T-cell (primary cell): ENCODE results near the gene NXT1. TPM values are rescaled to one million over a fixed set of nuclear protein-coding genes. Genes with fewer than 3 reads are reported as not detected.

Experiments
- ATAC-seq, 4 experiments: fragments of 200-7000 bp in 3 of 4; fragments of 150-1000 bp in 1 of 4; cut with Tn5 transposase; replicated peaks in 1 of 4; 1 replicate in 3 of 4; 2 replicates in 1 of 4; pipeline ENCODE4 v1.10.0; 2021; ENCODE audit warnings: moderate library complexity in 3 of 4, mild to moderate bottlenecking in 2 of 4, moderate number of reproducible peaks in 1 of 4
- CTCF ChIA-PET, 2 donors: fragments of 300-600 bp; sonication (Branson Sonifier 250); formaldehyde crosslinking; loops; one replicate each; lab custom pipeline; 2022; ENCODE audit warnings: antibody characterized with exemption in 2 of 2; lab: Charles Lee
- POLR2A ChIA-PET, 2 donors: fragments of 300-600 bp; sonication (Branson Sonifier 250); formaldehyde crosslinking; loops; one replicate each; lab custom pipeline; 2022; ENCODE audit warnings: antibody characterized with exemption in 2 of 2; lab: Charles Lee
- DNase-seq, 35 experiments: peaks; one replicate each; pipeline versions ENCODE4 v3.0.0 to v3.0.0-alpha.2; 2013 to 2023
- H3K27ac ChIP-seq: one replicate; pipeline ENCODE4 v1.5.1; 2013; ENCODE audit warnings: low read length
- H3K27me3 ChIP-seq, 2 experiments: replicated peaks in 1 of 2; 1 replicate in 1 of 2; 2 replicates in 1 of 2; pipeline versions ENCODE4 v1.6.1 to v1.7.0; 2013; ENCODE audit warnings: low read length in 1 of 2, mixed read lengths in 1 of 2; ENCODE audit not compliant: control insufficient read depth in 2 of 2, insufficient read depth in 2 of 2; ENCODE audit errors: extremely low read depth in 1 of 2
- H3K36me3 ChIP-seq, 2 donors: 1 replicate in 1 of 2; 2 replicates in 1 of 2; pipeline versions ENCODE4 v1.6.1 to v1.7.0; 2013; ENCODE audit warnings: low read length in 1 of 2; ENCODE audit not compliant: control insufficient read depth in 2 of 2, insufficient read depth in 1 of 2; ENCODE audit errors: extremely low read depth in 1 of 2
- H3K4me1 ChIP-seq, 2 experiments: 1 replicate in 1 of 2; 2 replicates in 1 of 2; pipeline versions ENCODE4 v1.6.1 to v1.7.0; 2013; ENCODE audit warnings: low read length in 2 of 2, mixed read lengths in 1 of 2; ENCODE audit not compliant: insufficient read depth in 2 of 2, control insufficient read depth in 1 of 2; ENCODE audit errors: extremely low read depth in 1 of 2
- H3K4me3 ChIP-seq, 2 donors: 1 replicate in 1 of 2; 2 replicates in 1 of 2; pipeline versions ENCODE4 v1.5.1 to v1.7.0; 2013; ENCODE audit warnings: mild to moderate bottlenecking in 2 of 2, low read length in 1 of 2, moderate library complexity in 1 of 2; ENCODE audit not compliant: control insufficient read depth in 1 of 2; ENCODE audit errors: extremely low read depth in 1 of 2
- H3K9me3 ChIP-seq: 2 replicates; pipeline ENCODE4 v1.7.0; 2013
- H3K27ac Mint-ChIP-seq, 2 donors: one replicate each; pipeline ENCODE4 v1.8.0; 2020 to 2021; ENCODE audit warnings: mild to moderate bottlenecking in 2 of 2, mixed read lengths in 2 of 2
- H3K27me3 Mint-ChIP-seq, 2 donors: one replicate each; pipeline ENCODE4 v1.8.0; 2021 to 2022; ENCODE audit warnings: mixed read lengths in 2 of 2
- H3K36me3 Mint-ChIP-seq: one replicate; pipeline ENCODE4 v1.8.0; 2021; ENCODE audit warnings: mixed read lengths
- H3K4me1 Mint-ChIP-seq, 3 donors: one replicate each; pipeline ENCODE4 v1.8.0; 2020 to 2022; ENCODE audit warnings: mixed read lengths in 3 of 3, mild to moderate bottlenecking in 1 of 3
- H3K4me3 Mint-ChIP-seq, 3 donors: one replicate each; pipeline ENCODE4 v1.8.0; 2020 to 2022; ENCODE audit warnings: mild to moderate bottlenecking in 3 of 3, mixed read lengths in 3 of 3, moderate library complexity in 3 of 3
- H3K9me3 Mint-ChIP-seq, 3 donors: one replicate each; pipeline ENCODE4 v1.8.0; 2020 to 2022; ENCODE audit warnings: mixed read lengths in 3 of 3
- WGBS: methylation state at CpG from one replicate; pipeline ENCODE4 v1.1.5; 2013; ENCODE audit warnings: missing lambda C conversion rate; ENCODE audit not compliant: insufficient coverage; 5-methylcytosine and 5-hydroxymethylcytosine counted together
- total RNA-seq, 35 experiments: library from RNA in 6 of 35; stranded (reverse) in 6 of 35; fragments of 120-200 nt in 1 of 35; gene quantifications; one replicate each; pipeline versions ENCODE4 v1.2.1 to v1.2.4 and lab custom pipeline; 2013 to 2026

The NXT1 gene
- total RNA-seq, 5 donors from 2014 or later (not counting 1 experiment from before 2014, with no cell fraction given), result 22.1 to 60.0 (median 24.4) TPM

GRCh38 chr20:23381876-23382275 lies 31.3 kb downstream of the NXT1 start:
- ATAC-seq, result no peak
- POLR2A ChIA-PET, result no interaction called here
- no peak overlapping the region for H3K27ac Mint-ChIP-seq

DNA sequence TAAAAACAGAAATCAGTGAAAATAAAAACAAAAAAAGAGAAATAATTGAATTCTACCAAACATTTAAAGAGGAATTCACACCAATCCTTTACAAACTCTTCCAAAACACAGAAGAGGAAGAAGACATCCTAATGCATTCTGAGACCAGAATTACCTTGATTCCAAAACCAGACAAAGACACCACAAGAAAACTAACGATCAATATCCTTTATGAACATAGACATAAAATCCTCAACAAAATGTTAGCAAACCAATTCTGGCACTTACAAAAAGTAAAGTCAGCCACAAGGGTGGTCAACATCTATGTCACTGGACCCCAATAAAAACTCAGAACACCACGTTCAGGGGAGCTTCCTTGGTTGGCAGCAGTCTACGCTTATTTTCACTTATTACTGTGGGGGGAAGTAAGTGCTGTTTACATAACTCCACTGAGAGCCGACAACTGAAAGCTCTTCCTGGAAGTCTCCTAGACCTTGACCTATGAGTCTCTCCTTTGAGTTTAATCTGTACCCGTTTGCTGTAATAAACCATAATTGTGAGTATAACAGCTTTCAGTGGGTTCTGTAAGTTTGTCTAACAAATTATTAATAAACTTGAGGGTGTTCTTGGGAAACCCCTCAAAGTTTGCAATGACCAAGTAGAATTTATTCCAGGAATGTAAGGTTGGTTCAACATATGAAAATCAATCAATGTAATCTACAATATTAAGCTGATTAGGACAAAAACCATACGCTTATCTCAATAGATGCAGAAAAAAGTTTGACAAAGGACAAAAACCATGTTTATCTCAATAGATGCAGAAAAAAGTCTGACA lies 35.9 kb downstream of the NXT1 start:
- Histone ChIP-seq H3K9me3 (no peaks in the 10 kb centered on the region), H3K27me3 (no peaks in the 10 kb centered on the region), H3K4me1 (no peaks in the 10 kb centered on the region), H3K27ac (no peak overlapping the region), H3K36me3 (peaks cover 0 to 34% of the 10 kb centered on the region in 2 donors), H3K4me3 (no peak overlapping the region)
- Mint-ChIP-seq H3K4me3 (no peak overlapping the region), H3K36me3 (peaks cover 69% of the 10 kb centered on the region), H3K27ac (peak overlapping the region in 1 of 2 donors; percentile 40), H3K4me1 (peaks cover 0 to 10% (median 3%) of the 10 kb centered on the region in 3 donors), H3K27me3 (no peaks in the 10 kb centered on the region), H3K9me3 (no peaks in the 10 kb centered on the region)
- 92% methylated on average over 2 of the region's 6 CpGs for WGBS
- ChIA-PET CTCF (interaction anchor here in 1 of 2 donors (0.6 kb wide), 1 partner anchor 1860 kb away, joined by 3 read pairs; no protein-coding TSS in a partner anchor), POLR2A (no interaction called here)
- no peak for ATAC-seq
- DNase-seq, result no peak

More at GRCh38 chr20:23381876-23382275, 31.3 kb downstream of the NXT1 start:
- Mint-ChIP-seq H3K9me3 (no peaks in the 10 kb centered on the region), H3K27me3 (no peaks in the 10 kb centered on the region), H3K4me1 (peaks cover 0 to 10% (median 3%) of the 10 kb centered on the region in 3 donors), H3K36me3 (peaks cover 66% of the 10 kb centered on the region), H3K4me3 (no peak overlapping the region)
- H3K4me3 ChIP-seq, result no peak overlapping the region
- H3K36me3 ChIP-seq, result peaks cover 0 to 48% of the 10 kb centered on the region in 2 donors
- CTCF ChIA-PET, result interaction anchor here (0.6 to 1.7 kb wide), 2 partner anchors 17 to 32 kb away, joined by 4 to 5 read pairs; no protein-coding TSS in a partner anchor
- no peaks in the 10 kb centered on the region for H3K27me3 ChIP-seq
- no peak for DNase-seq
- no peaks in the 10 kb centered on the region for H3K9me3 ChIP-seq
- H3K27ac ChIP-seq, result no peak overlapping the region
- no peaks in the 10 kb centered on the region for H3K4me1 ChIP-seq

- H3K36me3 ChIP-seq, result peaks cover 0 to 31% of the 10 kb centered on the region in 2 donors
- no peaks in the 10 kb centered on the region for H3K27me3 ChIP-seq
- no peak overlapping the region for H3K27ac ChIP-seq
- H3K9me3 ChIP-seq, result no peaks in the 10 kb centered on the region
- no CpG with 5 or more reads among the region's 3 CpGs for WGBS
- CTCF ChIA-PET, result no interaction called here
- H3K27me3 Mint-ChIP-seq, result no peaks in the 10 kb centered on the region
- no peak overlapping the region for H3K4me3 Mint-ChIP-seq
- ATAC-seq (no peak), DNase-seq (no peak)
- POLR2A ChIA-PET, result no interaction called here
- no peaks in the 10 kb centered on the region for H3K9me3 Mint-ChIP-seq
- peaks cover 72% of the 10 kb centered on the region for H3K36me3 Mint-ChIP-seq
- H3K4me3 ChIP-seq, result no peak overlapping the region
- no peak overlapping the region for H3K27ac Mint-ChIP-seq
- peaks cover 0 to 10% (median 3%) of the 10 kb centered on the region in 3 donors for H3K4me1 Mint-ChIP-seq
- H3K4me1 ChIP-seq, result no peaks in the 10 kb centered on the region
Observed at GRCh38 chr20:23387118-23387443, 36.5 kb downstream of the NXT1 start.

DNA sequence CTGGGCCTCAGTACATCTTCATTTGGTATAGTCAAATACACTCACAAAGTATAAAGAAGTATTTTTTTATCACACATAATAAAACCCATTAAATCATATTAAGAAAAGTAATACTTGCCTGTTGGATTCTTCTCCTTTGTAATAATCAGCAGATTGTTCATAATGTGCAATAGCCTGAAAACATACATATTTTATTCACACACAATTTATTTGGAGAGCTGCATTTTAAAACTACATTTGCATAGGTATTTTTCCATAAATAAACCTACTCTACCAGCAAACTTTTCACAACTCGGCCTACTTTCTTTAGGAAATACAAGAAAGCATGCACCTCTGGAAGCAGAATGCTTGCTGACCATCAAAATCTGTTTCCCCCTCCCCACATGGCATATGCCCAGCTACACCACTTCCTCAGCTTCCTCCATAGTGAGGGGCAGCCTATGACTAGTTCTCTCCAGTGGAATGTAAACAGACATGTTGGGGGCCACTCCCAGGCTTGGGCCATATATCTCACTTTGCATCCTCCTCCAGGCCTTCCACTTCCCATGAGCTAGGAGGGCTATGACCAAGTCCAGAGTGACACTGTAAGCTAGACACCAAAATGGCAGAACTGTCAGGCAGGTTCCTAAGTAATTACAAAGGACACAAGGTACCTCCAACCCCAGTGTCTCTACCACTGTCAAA lies 39.6 kb downstream of the NXT1 start:
- no peak overlapping the region for H3K4me3 ChIP-seq
- Mint-ChIP-seq H3K4me3 (no peak overlapping the region), H3K9me3 (no peaks in the 10 kb centered on the region), H3K27me3 (no peaks in the 10 kb centered on the region), H3K27ac (no peak overlapping the region), H3K36me3 (peaks cover 75% of the 10 kb centered on the region), H3K4me1 (peaks cover 0 to 9% (median 0%) of the 10 kb centered on the region in 3 donors)
- 89% methylated on average over 1 of the region's 1 CpG for WGBS
- no peaks in the 10 kb centered on the region for H3K4me1 ChIP-seq
- DNase-seq (no peak), ATAC-seq (no peak)
- H3K27ac ChIP-seq, result no peak overlapping the region
- H3K36me3 ChIP-seq, result peaks cover 4 to 45% of the 10 kb centered on the region in 2 donors
- ChIA-PET CTCF (interaction anchor here (0.6 to 1.0 kb wide), 2 partner anchors 13 to 31 kb away, joined by 3 to 4 read pairs; partner anchors contain the start of gene NAPB (in 1 of the 2)), POLR2A (no interaction called here)
- no peaks in the 10 kb centered on the region for H3K27me3 ChIP-seq
- no peaks in the 10 kb centered on the region for H3K9me3 ChIP-seq

- H3K36me3 ChIP-seq, result peaks cover 4 to 37% of the 10 kb centered on the region in 2 donors
Observed at GRCh38 chr20:23391707-23392310, 41.2 kb downstream of the NXT1 start.

More at GRCh38 chr20:23391707-23392310, 41.2 kb downstream of the NXT1 start:
- no peaks in the 10 kb centered on the region for H3K9me3 ChIP-seq
- POLR2A ChIA-PET, result interaction anchor here in 1 of 2 donors (0.9 kb wide), 1 partner anchor 11 kb away, joined by 5 read pairs; no protein-coding TSS in a partner anchor
- H3K36me3 Mint-ChIP-seq, result peaks cover 62% of the 10 kb centered on the region
- H3K27me3 Mint-ChIP-seq, result no peaks in the 10 kb centered on the region
- no peaks in the 10 kb centered on the region for H3K9me3 Mint-ChIP-seq
- no peaks in the 10 kb centered on the region for H3K4me1 ChIP-seq
- no peak overlapping the region for H3K27ac Mint-ChIP-seq
- CTCF ChIA-PET, result interaction anchor here in 1 of 2 donors (1.0 kb wide), 1 partner anchor 15 kb away, joined by 3 read pairs; no protein-coding TSS in a partner anchor
- no peak overlapping the region for H3K4me3 Mint-ChIP-seq
- WGBS, result no CpG with 5 or more reads among the region's 4 CpGs
- H3K27ac ChIP-seq, result no peak overlapping the region
- ATAC-seq (no peak), DNase-seq (no peak)
- H3K4me3 ChIP-seq, result no peak overlapping the region
- no peaks in the 10 kb centered on the region for H3K4me1 Mint-ChIP-seq
- no peaks in the 10 kb centered on the region for H3K27me3 ChIP-seq
